HT-29 (cell line): Measurements from ENCODE around the gene HOXC5. TPM values are rescaled to one million over a fixed set of nuclear protein-coding genes. Genes with fewer than 3 reads are reported as not detected.

Source experiments
- DNase-seq: peaks from one replicate; pipeline ENCODE4 v3.0.0-alpha.2; 2015; ENCODE audit warnings: low spot score
- total RNA-seq: library from RNA; depleted of rRNA; stranded (reverse); fragments of >200 nt; shearing (Covaris generic); gene quantifications from 2 replicates; pipeline ENCODE4 v1.2.3, GENCODE V29; 2014; rRNA removed

The HOXC5 gene
- 0.41 and 0.81 TPM in 2 replicates for total RNA-seq

DNA sequence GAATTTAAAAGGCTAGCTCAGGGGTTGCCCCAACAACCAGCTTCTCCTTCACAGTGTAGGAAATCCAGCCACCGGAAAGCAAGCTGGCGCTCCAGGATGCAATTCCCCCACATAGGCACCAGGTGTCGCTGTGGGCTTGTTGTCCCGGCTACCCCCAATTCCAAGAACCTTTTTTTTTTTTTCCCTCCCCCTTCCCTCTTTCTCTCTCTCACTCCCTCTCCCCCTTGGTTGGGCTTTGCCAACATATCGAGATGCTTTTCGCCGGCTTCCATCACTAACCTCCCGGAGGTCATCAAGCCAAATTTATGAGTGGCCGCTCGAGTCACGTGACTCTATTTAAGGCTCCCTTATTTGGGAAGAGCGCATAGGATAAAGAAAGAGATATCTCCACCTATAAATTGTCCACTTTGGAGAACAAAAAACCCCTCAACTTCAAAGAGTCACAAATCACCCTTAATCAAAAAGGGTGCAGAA is at the start of gene HOXC5:
Gene HOXC5 (plus strand): TSS at position 424 of the 474 bp plus-strand sequence. CDS start 73 bp downstream, outside the sequence.
- DNase-seq, result peak; percentile 95

GRCh38 chr12:53983568-53983949 is 49.3 kb upstream of the HOXC5 start:
- no peak for DNase-seq

- DNase-seq, result no peak
Measured at GRCh38 chr12:53983950-53984572, 48.8 kb upstream of the HOXC5 start.

DNA sequence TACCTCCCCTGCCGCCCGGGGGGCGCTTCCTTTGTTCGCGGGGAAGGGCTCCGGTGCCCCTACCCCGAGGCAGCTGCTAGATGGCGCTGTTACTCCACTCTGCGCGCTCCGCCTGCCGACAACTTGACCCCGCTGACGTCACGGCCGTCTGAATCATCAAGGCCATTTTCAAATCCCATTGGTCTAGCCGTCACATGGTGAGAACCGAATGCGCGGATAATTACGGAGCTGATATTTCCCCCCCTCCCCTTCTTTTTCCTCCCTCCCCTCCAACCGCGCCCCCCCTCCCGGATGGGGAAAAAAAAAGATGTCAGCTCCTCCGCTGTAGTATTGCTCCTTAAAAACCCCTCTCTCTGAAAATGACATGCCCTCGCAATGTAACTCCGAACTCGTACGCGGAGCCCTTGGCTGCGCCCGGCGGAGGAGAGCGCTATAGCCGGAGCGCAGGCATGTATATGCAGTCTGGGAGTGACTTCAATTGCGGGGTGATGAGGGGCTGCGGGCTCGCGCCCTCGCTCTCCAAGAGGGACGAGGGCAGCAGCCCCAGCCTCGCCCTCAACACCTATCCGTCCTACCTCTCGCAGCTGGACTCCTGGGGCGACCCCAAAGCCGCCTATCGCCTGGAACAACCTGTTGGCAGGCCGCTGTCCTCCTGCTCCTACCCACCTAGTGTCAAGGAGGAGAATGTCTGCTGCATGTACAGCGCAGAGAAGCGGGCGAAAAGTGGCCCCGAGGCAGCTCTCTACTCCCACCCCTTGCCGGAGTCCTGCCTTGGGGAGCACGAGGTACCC is 47.8 kb upstream of the HOXC5 start, which contains the start of gene HOXC10:
Gene HOXC10 (plus strand): TSS at position 246 of the 791 bp plus-strand sequence. CDS start 114 bp downstream, at position 360.
- DNase-seq, result peak; percentile 61

- no peak for DNase-seq
Measured at GRCh38 chr12:53985692-53985993, 47.2 kb upstream of the HOXC5 start.

GRCh38 chr12:53985994-53986685 is 46.7 kb upstream of the HOXC5 start:
- no peak for DNase-seq

GRCh38 chr12:53986686-53987483 is 46.0 kb upstream of the HOXC5 start:
- DNase-seq, result no peak

DNA sequence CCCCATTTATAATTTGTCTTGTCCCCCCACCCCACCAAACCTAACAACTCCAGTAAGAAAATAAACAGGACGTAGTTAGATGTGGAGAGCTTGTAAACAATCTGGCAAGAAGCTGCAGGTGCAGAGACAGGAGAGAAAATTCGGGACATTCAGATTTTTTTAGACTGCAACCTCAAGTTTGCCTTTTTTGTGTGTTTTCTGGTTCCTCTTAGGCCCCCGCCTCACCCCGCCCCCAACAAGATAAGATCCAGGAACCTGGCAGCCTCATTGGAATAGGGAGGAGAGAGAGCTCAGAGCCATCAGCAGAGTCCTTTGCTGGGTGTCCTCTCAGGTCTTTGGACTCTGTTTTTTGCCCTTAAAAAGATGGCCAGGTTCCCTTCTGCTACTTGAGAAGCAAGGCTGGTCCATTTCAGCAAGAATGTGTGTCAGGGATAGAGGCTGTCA is 45.0 kb upstream of the HOXC5 start:
- DNase-seq, result no peak

DNA sequence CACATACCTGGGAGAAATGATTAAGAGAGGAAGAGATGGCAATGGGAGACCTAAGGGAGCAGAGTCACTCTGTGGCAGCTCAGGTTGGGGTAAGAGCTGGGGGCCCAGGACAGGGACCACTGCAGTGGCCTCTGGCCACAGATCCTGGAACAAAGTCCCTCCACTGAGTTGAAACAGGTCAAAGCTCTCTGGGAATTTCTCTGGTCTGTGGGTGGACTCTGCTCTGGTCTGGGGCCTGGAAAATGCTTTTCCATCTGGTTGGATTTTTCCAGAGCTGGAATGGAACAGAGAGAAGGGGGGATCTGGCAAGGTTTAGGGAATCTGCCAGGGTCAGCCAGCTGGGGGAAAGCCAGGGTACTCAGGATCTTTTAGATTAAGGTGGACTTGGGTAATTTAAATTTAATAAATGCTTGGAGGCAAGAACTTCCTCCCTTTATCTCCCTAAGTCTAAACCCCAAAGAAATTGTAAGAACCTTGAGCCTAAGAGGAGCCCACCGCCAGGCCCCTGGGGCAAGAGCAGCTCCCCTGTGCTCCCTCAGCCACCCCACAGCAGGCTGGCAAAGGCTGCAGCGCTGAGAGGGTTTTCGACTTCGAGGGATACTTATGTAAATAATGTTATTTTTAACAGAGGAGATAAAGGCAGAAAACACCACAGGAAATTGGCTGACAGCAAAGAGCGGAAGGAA is 44.2 kb upstream of the HOXC5 start:
- DNase-seq, result no peak

DNA sequence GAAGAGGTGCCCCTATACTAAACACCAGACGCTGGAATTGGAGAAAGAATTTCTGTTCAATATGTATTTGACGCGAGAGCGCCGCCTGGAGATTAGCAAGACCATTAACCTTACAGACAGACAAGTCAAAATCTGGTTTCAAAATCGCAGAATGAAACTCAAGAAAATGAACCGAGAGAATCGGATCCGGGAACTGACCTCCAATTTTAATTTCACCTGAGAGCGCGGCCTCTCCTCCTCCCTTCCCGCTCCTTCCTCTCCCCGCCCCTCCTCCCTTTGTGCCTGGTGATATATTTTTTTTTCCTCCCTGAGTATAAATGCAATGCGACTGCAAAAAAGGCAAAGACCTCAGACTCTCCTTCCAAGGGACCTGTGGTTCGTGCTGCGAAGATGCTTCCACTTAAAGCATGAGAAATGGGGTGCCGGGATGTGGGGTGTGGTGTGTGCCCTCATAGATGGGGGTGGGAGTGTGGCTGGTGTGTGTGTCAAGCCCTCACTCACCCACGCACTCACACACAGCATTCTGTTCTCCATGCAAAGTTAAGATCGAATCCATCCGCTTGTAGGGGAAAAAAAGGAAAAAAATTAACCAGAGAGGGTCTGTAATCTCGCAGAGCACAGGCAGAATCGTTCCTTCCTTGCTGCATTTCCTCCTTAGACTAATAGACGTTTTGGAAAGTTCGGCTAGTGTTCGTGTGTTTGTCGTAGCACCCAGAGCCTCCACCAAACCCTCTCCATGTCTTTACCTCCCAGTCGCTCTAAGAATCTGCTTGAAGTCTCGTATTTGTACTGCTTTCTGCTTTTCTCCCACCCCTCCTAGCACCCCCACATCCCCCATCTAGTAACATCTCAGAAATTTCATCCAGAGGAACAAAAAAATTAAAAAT is 43.4 kb upstream of the HOXC5 start:
- peak; percentile 80 for DNase-seq

- DNase-seq, result peak; percentile 45
Measured at GRCh38 chr12:53990311-53991076, 42.4 kb upstream of the HOXC5 start.

GRCh38 chr12:53991077-53991460 is 41.8 kb upstream of the HOXC5 start:
- no peak for DNase-seq

DNA sequence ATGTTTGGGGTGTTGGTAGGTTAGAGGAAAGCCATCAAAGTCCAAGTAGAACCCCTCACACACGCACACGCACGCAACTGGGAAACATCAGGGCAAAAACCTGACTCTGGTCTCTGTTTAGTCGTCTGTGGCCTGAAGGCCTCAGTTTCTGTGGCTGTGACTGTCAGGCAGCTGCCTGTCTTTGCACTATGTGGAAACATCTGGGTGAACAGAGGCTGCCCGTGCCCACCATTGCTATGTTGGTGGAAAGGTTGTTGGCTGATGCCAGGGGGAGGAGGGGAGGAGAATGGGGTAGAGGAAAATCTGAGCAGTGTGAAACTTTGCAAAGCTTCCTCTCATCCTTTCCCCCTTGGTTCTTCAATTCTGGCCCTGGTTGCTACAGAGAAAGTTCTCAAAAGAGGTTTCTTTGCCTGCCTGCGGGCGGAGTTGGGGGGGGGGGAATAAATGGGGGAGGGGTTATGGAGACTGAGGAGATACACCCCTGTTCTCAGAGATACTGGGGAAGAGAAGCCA is 40.4 kb upstream of the HOXC5 start:
- no peak for DNase-seq

DNA sequence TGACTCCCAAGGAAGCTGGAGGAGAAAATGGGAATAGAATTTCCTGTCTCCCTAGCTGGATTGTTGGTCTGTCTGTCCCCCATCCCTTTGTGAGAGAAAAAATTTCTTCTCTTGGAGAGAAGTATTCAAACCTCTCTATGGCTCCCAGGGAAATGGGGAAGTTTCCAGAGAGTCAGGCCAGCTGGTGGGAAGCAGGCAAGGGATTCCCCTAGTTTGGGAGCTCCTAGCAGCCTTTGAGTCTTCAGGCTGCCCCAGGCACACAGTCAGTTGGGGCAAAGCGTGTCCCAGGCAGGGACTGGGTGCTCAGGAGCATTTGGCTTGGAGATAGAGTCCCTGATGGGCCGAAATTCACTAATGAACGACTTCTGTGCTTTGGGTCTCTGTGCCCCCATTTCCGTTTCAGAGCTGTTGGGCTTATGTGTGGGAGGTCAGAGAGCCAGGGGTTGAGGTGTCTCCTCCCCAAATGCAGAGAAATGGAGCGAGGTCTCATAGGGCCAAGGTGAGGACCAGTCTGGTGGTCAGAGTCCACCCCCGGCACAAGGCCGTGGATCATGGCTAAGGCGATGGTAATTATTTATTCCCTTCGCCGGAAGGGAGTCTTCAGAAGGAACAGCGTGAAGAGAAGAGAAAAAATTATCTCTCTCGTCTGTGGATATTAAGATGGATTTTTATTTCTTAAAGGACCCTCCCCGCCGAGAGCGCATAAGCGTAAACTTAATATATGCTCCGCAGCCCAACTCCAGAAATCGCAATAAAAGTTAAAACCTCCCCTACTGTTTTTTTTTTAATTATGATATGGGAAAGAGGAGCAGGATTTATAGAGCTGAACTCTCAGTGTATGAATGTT is 39.5 kb upstream of the HOXC5 start:
- DNase-seq, result no peak

- no peak for DNase-seq
Measured at GRCh38 chr12:53994009-53994263, 38.9 kb upstream of the HOXC5 start.

DNA sequence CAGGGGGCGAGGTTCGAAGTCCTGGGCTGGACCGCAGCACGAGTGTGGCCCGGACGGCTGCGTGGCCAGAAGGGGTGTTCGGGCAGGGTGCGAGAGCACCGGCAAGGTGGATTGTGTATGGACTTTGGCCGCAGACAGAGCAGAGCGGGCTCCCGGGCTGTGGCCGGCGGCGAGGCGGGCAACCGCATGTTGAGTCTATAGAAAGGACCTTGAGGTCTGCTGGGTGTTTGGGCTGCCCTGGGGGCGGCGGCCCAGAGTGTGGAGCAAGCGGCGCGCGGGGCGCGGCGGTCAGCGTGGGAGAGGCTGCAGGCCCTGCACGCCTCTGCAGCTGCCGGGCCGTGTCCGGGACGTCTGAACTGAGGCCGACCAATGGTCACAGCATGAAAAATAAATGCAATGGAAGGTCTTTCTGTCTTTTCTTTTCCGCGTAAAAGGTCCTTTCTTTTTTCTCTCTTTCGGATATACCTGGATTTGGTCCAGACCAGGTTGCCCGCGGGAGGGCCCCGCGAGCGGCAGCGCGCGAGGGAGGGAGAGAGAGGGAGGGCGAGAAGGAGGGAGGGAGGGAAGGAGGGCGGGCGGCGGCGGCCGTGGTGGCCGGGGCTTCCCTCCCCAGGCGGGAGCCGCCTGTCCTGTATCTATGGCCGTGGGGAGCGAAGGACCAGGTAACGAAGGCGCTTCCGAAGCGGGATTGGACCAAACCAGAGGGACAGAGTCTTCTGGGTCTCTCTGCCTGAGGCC is 38.4 kb upstream of the HOXC5 start:
- no peak for DNase-seq

DNA sequence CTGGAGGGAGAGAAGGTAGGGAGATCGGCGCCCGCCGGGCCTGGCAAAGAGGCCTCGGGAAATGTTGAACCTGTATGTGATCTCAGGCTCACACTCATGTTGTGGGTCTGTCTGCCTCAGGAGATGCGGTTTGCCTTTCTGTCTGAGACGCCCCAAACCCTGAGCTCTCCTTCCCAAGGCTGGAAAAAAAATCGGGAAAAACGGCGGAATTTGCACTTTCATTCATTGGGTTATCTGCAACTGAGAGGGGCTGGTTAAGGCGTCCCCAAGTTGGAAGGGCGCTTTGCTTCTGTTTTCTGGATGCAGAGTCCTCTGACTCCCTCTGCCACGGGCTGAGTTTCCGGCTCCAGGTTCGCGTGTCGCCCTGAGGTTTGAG is 37.9 kb upstream of the HOXC5 start:
- no peak for DNase-seq
